Measurements from ENCODE around the gene TMED5.
"Not testable (repeated sequence)": the region's sequence is repeated elsewhere in the genome, so short reads cannot be mapped to it uniquely, and the experiment has no call there.

Gene TMED5

DNA sequence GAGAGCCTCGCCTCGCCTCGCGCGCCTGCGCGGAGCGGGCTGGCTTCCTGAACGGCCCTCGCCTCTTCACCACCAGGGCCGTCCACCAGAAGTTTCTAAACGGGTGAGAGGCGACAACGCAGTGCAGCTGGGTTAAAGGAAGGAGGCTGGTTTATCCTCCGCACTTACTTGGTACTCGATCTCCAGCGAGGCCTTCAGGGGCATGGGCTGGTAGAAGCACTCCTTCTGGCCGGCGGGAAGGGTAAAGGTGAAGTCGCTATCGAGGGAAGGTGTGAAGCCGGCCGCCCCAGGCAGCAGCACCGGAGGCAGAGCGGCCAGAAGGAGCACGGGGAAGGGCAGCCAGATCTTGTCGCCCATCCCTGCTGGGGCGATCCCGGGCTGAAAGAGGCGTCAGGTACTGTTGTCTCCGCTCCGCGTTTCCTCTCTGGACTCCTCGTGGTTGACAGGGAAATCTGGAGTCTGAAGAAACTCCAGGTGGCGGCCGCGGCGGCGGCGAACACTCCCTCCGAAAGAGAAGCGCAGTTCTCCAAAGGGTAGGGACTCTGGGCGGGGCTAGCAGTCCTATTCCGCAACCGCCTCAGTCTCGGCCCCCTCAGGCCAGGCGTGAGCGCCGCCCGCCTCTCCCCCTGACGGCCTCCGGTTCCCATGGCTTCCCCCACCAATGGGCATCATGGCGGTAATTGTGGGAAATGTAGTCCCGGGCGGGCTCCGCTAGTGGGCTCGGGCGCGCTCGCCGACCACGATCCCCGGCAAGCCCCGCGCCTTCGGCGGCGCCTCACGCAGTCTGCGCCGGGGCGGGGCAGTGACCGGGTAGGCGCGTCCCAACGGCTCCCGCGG is at the start of gene TMED5:
TSS of gene TMED5 (minus strand) at position 528 of the 837 bp plus-strand sequence. CDS start at position 357, 171 bp downstream.
- H3K4me3 ChIP-seq (ENCODE audit: low read depth, low read length), result peak within 1 kb of the TSS; percentile 87

DNA sequence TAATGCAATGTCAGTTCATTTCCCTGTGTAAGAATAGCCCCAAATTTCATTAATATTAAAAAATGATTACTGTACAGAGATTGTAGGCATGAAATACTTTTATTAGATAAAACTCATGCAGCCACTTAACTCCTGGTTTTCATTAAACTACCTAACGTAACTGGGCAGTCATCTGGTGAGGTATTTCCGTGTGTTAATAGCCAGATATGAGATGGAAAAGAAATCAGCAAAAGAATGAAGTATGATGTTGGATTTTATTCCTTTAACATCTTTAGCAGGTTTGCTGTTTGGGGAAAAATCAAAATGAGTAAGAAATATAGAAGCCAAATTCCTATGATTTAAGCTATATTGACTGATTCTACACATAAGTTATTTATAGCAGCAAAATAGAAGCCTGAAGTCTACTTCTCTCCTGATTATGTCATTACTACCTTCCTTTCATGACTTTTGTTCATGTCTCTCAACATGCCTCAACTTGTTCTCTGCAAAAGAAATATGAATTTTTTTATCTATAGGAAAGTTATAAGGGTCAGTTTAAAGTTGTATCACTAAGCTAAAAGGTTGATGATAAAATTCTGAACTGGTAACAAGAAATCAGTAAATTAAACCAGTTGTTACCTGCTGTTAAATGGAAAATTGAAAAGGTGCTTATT is 42.9 kb upstream of the TMED5 start:
- no peak overlapping the region for H3K4me3 ChIP-seq (ENCODE audit: low read depth, low read length)

GRCh38 chr1:93221913-93222312 is 41.7 kb upstream of the TMED5 start:
- no peak overlapping the region for H3K4me3 ChIP-seq (ENCODE audit: low read depth, low read length)

DNA sequence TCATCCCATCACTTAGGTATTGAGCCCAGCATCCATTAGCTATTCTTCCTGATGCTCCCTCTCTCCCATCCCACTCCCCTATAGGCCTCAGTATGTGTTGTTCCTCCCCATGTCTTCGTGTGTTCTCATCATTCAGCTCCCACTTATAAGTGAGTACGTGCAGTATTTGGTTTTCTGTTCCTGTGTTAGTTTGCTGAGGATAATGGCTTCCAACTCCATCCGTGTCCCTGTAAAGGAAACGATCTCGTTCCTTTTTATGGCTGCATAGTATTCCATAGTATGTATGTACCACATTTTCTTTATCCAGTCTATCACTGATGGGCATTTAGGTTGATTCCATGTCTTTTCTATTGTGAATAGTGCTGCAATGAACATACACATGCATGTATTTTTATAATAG is 40.5 kb upstream of the TMED5 start:
- not testable (repeated sequence) for H3K4me3 ChIP-seq (ENCODE audit: low read depth, low read length)

DNA sequence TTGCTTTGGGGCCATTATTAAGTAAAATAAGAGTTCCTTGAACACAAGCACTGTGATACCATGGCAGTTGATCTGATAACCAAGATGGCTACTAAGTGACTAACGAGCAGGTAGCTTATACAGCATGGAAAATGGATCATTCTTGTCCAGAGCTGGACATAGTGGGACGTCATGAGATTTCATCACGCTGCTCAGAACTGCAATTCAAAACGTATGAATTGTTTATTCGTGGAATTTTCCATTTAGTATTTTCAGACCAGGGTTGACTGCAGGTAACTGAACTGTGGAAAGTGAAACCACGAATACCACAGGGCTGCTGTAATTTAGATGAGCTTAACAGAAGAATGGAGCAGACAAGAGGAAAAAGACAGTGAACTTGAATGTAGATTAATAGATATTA is 39.2 kb upstream of the TMED5 start:
- no peak overlapping the region for H3K4me3 ChIP-seq (ENCODE audit: low read depth, low read length)

- no peak overlapping the region for H3K4me3 ChIP-seq (ENCODE audit: low read depth, low read length)
Measured at GRCh38 chr1:93215322-93215721, 35.1 kb upstream of the TMED5 start.

DNA sequence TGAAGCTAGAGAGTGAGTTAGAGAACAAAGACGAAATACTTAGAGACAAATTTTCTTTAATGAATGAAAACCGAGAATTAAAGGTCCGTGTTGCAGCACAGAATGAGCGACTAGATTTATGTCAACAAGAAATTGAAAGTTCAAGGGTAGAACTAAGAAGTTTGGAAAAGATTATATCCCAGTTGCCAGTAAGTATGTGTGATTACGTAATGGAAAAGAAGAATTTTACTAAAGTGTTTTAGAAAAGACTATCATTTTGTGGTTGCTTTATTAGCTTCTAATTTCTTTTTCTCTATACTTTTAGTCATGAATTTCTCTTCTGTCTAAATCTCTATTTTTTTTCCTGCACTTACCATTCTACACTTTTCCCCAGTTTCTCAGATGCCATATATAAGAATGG is 27.0 kb upstream of the TMED5 start:
- H3K4me3 ChIP-seq (ENCODE audit: low read depth, low read length), result no peak overlapping the region

GRCh38 chr1:93206567-93206954 is 26.3 kb upstream of the TMED5 start:
- no peak overlapping the region for H3K4me3 ChIP-seq (ENCODE audit: low read depth, low read length)

GRCh38 chr1:93205892-93206566 is 25.8 kb upstream of the TMED5 start:
- H3K4me3 ChIP-seq (ENCODE audit: low read depth, low read length), result no peak overlapping the region

DNA sequence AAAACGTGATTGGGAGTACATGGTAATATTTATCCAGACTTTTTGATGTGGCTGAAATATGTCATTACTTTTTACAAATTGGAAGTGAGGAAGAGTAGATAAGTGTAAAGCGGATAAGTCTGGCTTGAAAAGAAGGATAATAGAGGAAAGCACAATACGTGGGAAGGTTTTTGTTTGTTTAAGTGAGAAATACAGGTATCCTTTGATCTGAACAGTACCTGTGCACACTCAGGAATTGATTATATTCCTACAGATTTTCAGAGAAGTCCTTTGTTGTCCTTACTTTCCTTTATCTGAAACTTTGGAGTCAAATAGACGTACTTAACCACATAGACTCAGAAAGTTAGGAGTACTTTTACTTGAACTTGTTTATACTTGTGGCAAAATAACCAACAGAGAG is 20.5 kb upstream of the TMED5 start:
- H3K4me3 ChIP-seq (ENCODE audit: low read depth, low read length), result no peak overlapping the region

GRCh38 chr1:93200086-93200620 is 19.9 kb upstream of the TMED5 start:
- H3K4me3 ChIP-seq (ENCODE audit: low read depth, low read length), result no peak overlapping the region

DNA sequence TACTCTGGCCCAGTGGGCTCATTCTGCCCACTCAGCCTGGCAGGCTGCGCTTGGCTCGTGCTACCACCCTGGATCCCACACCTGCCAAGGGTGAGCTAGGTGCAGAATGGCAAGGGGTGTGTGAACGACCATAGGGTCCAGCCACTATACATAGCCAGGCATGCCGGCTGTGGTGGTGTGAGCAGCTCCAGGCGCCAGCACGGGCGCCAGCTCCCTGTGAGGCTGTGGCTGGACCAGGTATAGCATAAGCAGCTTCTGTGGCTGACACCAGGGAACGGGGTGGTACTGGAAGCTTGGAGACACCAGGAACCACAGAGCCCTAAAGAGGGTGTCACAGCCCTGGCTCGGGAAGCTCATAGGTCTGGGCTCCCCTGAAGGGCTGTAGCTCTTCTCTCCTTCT is 18.9 kb upstream of the TMED5 start:
- H3K4me3 ChIP-seq (ENCODE audit: low read depth, low read length), result no peak overlapping the region

- H3K4me3 ChIP-seq (ENCODE audit: low read depth, low read length), result no peak overlapping the region
Measured at GRCh38 chr1:93196591-93196990, 16.4 kb upstream of the TMED5 start.

DNA sequence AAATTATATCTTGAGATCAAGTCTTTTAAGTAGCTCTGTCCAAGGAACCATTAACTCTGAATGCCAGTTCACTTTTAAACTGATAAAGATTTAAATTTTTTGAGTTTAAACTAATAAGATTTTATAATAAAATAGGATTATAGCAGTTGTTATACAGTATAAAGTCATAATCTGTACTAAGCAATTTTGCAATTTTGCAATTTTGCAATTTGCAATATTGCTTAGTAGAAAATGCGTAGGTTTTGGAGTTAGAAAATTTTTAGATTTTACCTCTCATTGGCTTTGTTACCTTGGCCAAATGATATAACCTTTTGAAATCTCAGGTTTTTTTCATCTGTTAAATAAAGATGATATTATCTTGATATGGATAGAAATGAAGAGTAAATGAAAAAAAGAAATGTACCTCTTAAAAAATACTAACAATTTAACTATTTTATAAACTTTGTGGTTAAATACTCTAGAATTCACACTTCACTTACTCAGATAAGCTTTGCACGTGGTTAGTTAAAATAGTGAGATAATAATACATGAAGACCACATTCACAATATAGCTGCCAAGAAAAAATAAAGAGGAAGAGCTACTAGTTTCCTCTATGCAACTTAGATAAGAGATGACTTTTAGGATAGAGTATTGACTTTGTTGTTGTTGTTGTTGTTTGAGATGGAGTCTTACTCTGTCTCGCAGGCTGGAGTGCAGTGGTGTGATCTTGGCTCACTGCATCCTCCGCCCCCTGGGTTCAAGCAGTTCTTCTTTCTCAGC is 14.2 kb upstream of the TMED5 start:
- H3K4me3 ChIP-seq (ENCODE audit: low read depth, low read length), result no peak overlapping the region

DNA sequence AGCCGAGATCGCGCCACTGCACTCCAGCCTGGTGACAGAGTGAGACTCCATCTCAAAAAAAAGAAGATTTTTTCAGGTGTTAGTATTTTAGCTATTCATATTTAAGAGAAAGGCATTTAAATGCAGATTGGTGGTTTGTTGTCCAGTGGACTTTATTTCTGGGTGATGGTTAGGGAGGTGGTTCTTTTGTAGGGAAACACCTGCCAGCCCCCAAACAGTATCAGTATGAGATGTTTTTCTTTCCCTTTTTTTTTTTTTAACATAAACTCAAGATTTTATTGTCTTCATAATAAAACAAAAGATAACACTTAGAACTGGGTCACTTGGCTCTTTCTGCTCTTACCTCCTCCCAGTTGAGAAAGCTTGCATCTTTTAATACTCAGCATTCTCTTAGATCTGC is 10.2 kb upstream of the TMED5 start:
- no peak overlapping the region for H3K4me3 ChIP-seq (ENCODE audit: low read depth, low read length)

GRCh38 chr1:93186667-93187066 is 6.5 kb upstream of the TMED5 start:
- no peak overlapping the region for H3K4me3 ChIP-seq (ENCODE audit: low read depth, low read length)

GRCh38 chr1:93180723-93181613 is 755 bp upstream of the TMED5 start, which contains the start of gene CCDC18:
TSS of gene CCDC18 (plus strand) at chr1:93180724. CDS start at chr1:93183362, 2,638 bp downstream.
- peak within 1 kb of the TSS; percentile 87 for H3K4me3 ChIP-seq (ENCODE audit: low read depth, low read length)

DNA sequence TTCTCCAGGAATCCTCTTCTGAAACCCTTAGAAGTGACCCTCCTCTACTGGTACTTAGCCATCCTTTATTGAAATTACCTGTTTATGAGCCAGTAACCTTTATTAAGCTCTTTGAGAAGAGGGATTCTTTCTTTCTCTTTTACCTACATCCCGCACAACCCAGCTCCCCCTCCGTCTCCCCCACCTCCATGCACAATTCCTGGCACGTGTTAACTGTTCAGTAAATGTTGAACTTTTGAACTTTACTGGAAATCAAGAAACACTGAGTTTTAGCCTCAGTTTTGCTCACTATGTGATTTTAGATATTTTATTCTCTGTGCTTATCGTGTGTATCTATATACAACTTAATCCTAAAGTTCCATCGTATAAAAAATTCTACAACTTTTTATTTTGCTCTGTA is 1.8 kb downstream of the TMED5 start:
- no peak overlapping the region for H3K4me3 ChIP-seq (ENCODE audit: low read depth, low read length)

DNA sequence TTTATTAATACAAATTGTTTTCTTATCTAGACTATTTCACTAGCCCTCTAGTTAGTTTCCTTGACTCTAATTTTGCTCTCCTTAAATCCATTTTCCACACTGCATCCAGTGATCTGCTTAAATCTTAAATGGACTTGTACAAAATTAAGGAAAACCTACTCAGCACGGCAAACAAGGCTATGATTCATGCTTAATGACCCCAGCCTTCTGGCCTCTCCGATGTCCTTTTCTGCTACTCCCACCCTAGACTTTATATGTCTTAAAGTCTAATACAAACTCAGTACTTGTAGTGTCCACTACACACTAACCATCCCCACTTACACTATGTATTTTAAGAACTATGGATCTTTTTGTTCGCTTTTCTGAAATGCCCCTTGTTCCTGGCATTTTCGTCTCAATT is 2.2 kb downstream of the TMED5 start:
- H3K4me3 ChIP-seq (ENCODE audit: low read depth, low read length), result no peak overlapping the region

DNA sequence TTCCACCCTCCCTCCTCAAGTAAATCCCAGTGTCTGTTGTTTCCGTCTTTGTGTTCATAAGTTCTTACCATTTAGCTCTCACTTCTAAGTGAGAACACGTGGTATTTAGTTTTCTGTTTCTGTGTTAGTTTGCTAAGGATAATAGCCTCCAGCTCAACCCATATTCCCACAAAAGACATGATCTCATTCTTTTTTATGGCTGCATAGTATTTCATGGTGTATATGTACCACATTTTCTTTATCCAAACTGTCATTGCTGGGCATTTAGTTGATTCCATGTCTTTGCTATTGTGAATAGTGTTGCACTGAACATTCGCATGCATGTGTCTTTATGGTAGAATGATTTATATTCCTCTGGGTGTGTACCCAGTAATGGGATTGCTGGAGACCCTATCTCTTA is 5.6 kb downstream of the TMED5 start:
- H3K4me3 ChIP-seq (ENCODE audit: low read depth, low read length), result not testable (repeated sequence)

Measured in iPS-11a (cell line).